SJCRH30 (cell line): ENCODE data around the gene NEK11. TPM values are rescaled to one million over a fixed set of nuclear protein-coding genes. Genes with fewer than 3 reads are reported as not detected.
A peak's percentile ranks its signal among the peaks of the same experiment; 100 is the strongest.

ENCODE experiments used
- DNase-seq, 2 experiments: peaks; one replicate each; pipeline ENCODE4 v3.0.0-alpha.2; 2015 to 2020
- H3K27ac ChIP-seq: fragments of 250-450 bp; sonication (Bioruptor Pico); 2 replicates; pipeline ENCODE4 v1.5.1; 2020; ENCODE audit warnings: mild to moderate bottlenecking, moderate library complexity
- H3K27me3 ChIP-seq: fragments of 250-450 bp; sonication (Bioruptor Pico); 2 replicates; pipeline ENCODE4 v1.5.1; 2020; ENCODE audit warnings: mild to moderate bottlenecking, moderate library complexity
- H3K36me3 ChIP-seq: fragments of 250-450 bp; sonication (Bioruptor Pico); 2 replicates; pipeline ENCODE4 v1.5.1; 2020; ENCODE audit warnings: mild to moderate bottlenecking, moderate library complexity
- H3K4me1 ChIP-seq: fragments of 250-450 bp; sonication (Bioruptor Pico); 2 replicates; pipeline ENCODE4 v1.5.1; 2020; ENCODE audit warnings: mild to moderate bottlenecking, moderate library complexity
- H3K4me3 ChIP-seq: fragments of 250-450 bp; sonication (Bioruptor Pico); 2 replicates; pipeline ENCODE4 v1.5.1; 2020; ENCODE audit warnings: mild to moderate bottlenecking, moderate library complexity
- H3K9me3 ChIP-seq: fragments of 250-450 bp; sonication (Bioruptor Pico); replicated peaks from 2 replicates; pipeline ENCODE4 v1.5.1; 2020; ENCODE audit warnings: mild to moderate bottlenecking, moderate library complexity
- total RNA-seq: library from RNA; depleted of rRNA; stranded (reverse); fragments of >200 nt; shearing (Covaris generic); gene quantifications from 2 replicates; pipeline ENCODE4 v1.2.3, GENCODE V29; 2014

NEK11 gene
- total RNA-seq, 1 experiment from 2014 or later = 1.9 TPM

GRCh38 chr3:131072099-131072559 is 45.5 kb downstream of the NEK11 start:
- H3K4me1 ChIP-seq = peaks cover 13% of the 10 kb centered on the region
- no peak overlapping the region for H3K4me3 ChIP-seq
- H3K27ac ChIP-seq = no peak overlapping the region
- H3K36me3 ChIP-seq = no peaks in the 10 kb centered on the region
- no peak for DNase-seq
- H3K27me3 ChIP-seq = no peaks in the 10 kb centered on the region
- H3K9me3 ChIP-seq = no peaks in the 10 kb centered on the region

DNA sequence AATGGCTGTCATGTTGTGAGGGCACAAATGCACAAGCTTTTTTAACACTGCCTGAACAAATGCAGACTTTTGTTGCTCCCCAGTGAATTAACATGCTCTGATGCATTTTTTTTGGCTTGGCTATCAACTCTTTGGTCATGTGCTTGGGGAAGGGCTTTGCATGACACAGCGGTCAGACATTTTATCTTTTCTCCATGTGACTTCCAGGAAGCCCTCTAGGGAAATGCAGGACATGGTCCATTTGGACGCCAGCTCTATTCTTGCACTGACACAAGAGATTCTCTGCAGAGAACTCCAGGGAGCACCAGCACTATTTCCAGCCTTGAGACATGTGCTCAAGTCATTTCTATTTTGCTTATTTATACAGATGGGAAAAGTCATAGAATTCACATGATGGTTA is 46.2 kb downstream of the NEK11 start:
- H3K27me3 ChIP-seq = no peaks in the 10 kb centered on the region
- H3K9me3 ChIP-seq = no peaks in the 10 kb centered on the region
- no peak overlapping the region for H3K4me3 ChIP-seq
- no peaks in the 10 kb centered on the region for H3K36me3 ChIP-seq
- DNase-seq = no peak
- peaks cover 9% of the 10 kb centered on the region for H3K4me1 ChIP-seq
- H3K27ac ChIP-seq = no peak overlapping the region

DNA sequence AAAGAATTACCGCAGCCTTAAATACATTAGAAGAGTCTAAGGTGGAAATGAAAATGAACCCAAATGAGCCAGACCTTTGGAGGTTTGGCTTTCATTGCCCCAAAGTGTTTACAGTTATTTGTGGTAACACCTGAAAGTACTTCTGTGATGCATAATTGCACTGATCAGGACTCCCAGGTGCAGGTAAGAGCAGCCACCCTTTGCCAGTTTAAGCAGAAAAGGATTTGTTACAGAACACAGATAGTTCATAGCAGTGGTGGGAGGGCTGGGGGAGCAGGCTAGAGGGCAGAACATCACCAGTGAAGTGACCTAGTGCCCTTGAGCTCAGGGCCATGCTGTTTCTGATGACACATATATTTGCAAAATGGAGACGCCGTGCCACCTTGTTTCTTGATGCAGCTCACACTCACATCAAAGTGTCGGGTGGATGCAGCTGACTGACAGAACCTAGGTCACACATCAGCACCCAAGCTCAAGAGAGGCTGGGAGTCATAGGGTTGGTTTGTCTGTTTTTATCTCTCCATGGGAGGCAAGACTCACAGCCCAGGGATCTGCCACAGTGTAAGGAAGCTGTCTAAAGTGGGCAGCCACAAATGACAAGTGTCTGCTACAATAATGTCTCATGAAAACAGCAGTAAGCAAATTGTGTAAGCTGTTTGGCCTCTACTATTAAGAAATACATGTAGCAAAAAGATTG is 49.1 kb downstream of the NEK11 start:
- no peak for DNase-seq
- Histone ChIP-seq H3K9me3 (no peaks in the 10 kb centered on the region), H3K4me3 (no peak overlapping the region), H3K27me3 (no peaks in the 10 kb centered on the region), H3K36me3 (no peaks in the 10 kb centered on the region), H3K4me1 (no peaks in the 10 kb centered on the region; the same call in 1 of the 2 replicates), H3K27ac (no peak overlapping the region)

DNA sequence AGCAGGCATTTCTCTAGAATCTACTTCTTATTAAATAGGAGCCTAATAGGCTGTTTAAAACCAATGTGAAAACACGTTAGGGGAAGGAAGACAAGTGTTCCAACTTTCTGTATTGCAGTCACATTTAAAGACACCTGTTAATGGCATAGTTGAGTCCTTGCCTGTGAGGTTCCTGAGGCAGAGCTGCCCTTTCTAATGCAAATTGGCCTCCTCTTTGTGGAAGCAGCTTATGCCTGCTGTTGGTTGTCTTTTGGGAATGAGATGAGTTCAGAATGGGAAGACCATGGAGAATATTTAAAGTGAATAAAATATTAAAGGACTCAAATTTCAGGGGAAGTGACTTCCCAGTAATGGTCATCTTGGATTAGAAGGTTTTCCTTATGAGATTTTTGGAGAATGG is 51.2 kb downstream of the NEK11 start:
- Histone ChIP-seq H3K9me3 (no peaks in the 10 kb centered on the region), H3K27me3 (no peaks in the 10 kb centered on the region), H3K36me3 (no peaks in the 10 kb centered on the region), H3K27ac (no peak overlapping the region), H3K4me1 (peaks cover 2% of the 10 kb centered on the region), H3K4me3 (no peak overlapping the region)
- DNase-seq = no peak

- no peak for DNase-seq
- Histone ChIP-seq H3K27ac (no peak overlapping the region), H3K4me3 (no peak overlapping the region), H3K4me1 (peaks cover 10% of the 10 kb centered on the region), H3K9me3 (no peaks in the 10 kb centered on the region), H3K27me3 (no peaks in the 10 kb centered on the region), H3K36me3 (no peaks in the 10 kb centered on the region)
Observed at GRCh38 chr3:131079086-131079485, 52.4 kb downstream of the NEK11 start.

DNA sequence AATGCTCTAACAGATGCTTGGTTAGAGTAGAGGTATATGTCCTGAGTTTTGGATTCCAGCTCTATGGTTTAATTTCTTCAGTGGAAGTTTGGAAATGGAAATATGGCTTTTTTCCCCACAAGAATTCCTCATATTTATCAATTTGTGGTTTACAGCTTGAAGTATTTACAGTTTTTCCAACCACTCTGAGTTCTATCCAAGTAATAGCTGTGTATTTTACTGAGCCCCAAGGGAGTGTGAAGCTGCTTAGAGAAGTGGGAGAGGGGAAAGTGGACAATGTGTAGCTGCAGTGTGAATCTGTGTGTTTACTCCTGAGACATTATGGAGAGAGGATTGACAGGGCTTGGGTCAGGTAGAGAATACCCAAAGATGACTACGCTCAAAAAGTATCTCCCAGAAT is 54.5 kb downstream of the NEK11 start:
- no peaks in the 10 kb centered on the region for H3K36me3 ChIP-seq
- H3K27ac ChIP-seq = no peak overlapping the region
- H3K9me3 ChIP-seq = no peaks in the 10 kb centered on the region
- peaks cover 10% of the 10 kb centered on the region for H3K4me1 ChIP-seq
- no peaks in the 10 kb centered on the region for H3K27me3 ChIP-seq
- no peak for DNase-seq
- H3K4me3 ChIP-seq = no peak overlapping the region

GRCh38 chr3:131082246-131082645 is 55.6 kb downstream of the NEK11 start:
- DNase-seq = no peak
- H3K4me1 ChIP-seq = peaks cover 10% of the 10 kb centered on the region
- H3K27ac ChIP-seq = no peak overlapping the region
- H3K27me3 ChIP-seq = no peaks in the 10 kb centered on the region
- H3K4me3 ChIP-seq = no peak overlapping the region
- no peaks in the 10 kb centered on the region for H3K36me3 ChIP-seq
- no peaks in the 10 kb centered on the region for H3K9me3 ChIP-seq

- peak; percentile 94 to 95 for DNase-seq
Observed at GRCh38 chr3:131082871-131083863, 56.5 kb downstream of the NEK11 start.

GRCh38 chr3:131091768-131092167 is 65.1 kb downstream of the NEK11 start:
- H3K4me3 ChIP-seq = no peak overlapping the region

More at GRCh38 chr3:131082871-131083863, 56.5 kb downstream of the NEK11 start:
- Histone ChIP-seq H3K4me3 (no peak overlapping the region), H3K36me3 (no peaks in the 10 kb centered on the region), H3K4me1 (peaks cover 10% of the 10 kb centered on the region), H3K27me3 (no peaks in the 10 kb centered on the region), H3K27ac (no peak overlapping the region), H3K9me3 (no peaks in the 10 kb centered on the region)

GRCh38 chr3:131107637-131108433 is 81.2 kb downstream of the NEK11 start:
- no peak overlapping the region for H3K27ac ChIP-seq
- no peak for DNase-seq

More at GRCh38 chr3:131091768-131092167, 65.1 kb downstream of the NEK11 start:
- H3K4me1 ChIP-seq = no peaks in the 10 kb centered on the region
- H3K9me3 ChIP-seq = no peaks in the 10 kb centered on the region
- H3K36me3 ChIP-seq = no peaks in the 10 kb centered on the region; the same call in 1 of the 2 replicates
- no peak overlapping the region for H3K27ac ChIP-seq
- no peaks in the 10 kb centered on the region for H3K27me3 ChIP-seq
- peak; percentile 16 to 30 for DNase-seq

GRCh38 chr3:131109156-131109555 is 82.5 kb downstream of the NEK11 start:
- peaks cover 22% of the 10 kb centered on the region for H3K4me1 ChIP-seq
- no peaks in the 10 kb centered on the region for H3K27me3 ChIP-seq
- H3K4me3 ChIP-seq = no peak overlapping the region
- no peak for DNase-seq
- no peak overlapping the region; the same call in 1 of the 2 replicates for H3K27ac ChIP-seq
- H3K36me3 ChIP-seq = no peaks in the 10 kb centered on the region
- no peaks in the 10 kb centered on the region; the same call in 1 of the 2 replicates for H3K9me3 ChIP-seq

More at GRCh38 chr3:131107637-131108433, 81.2 kb downstream of the NEK11 start:
- Histone ChIP-seq H3K27me3 (no peaks in the 10 kb centered on the region), H3K4me1 (peaks cover 20% of the 10 kb centered on the region), H3K36me3 (no peaks in the 10 kb centered on the region), H3K4me3 (no peak overlapping the region), H3K9me3 (no peaks in the 10 kb centered on the region; the same call in 1 of the 2 replicates)

- peaks cover 23% of the 10 kb centered on the region for H3K4me1 ChIP-seq
- H3K4me3 ChIP-seq = no peak overlapping the region
- no peaks in the 10 kb centered on the region; the same call in 1 of the 2 replicates for H3K9me3 ChIP-seq
- peak; percentile 20 to 24 for DNase-seq
- H3K36me3 ChIP-seq = no peaks in the 10 kb centered on the region
- H3K27ac ChIP-seq = peak overlapping the region; percentile 11; the same call in 1 of the 2 replicates
- H3K27me3 ChIP-seq = no peaks in the 10 kb centered on the region
Observed at GRCh38 chr3:131110087-131110486, 83.4 kb downstream of the NEK11 start.

DNA sequence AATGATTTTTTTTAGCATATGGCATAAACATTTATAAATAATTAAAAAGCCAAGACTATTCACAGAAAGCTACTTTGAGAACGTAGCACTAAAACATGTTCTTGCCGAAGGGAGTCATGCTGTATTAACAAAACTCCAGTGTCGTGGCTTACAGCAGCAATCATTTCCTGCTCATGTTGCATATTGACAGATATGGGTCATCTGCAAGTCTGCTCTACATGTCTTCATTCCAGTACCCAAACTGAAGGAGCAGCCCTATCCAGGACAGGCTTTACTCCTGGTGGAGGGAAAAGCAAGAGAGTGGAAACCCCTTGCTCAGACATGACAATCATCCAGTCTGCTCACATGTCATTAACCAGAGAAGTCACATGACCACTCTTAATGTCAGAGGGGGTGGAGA is 87.6 kb downstream of the NEK11 start:
- peak in 1 of 2 experiments; percentile 11 for DNase-seq
- Histone ChIP-seq H3K27ac (no peak overlapping the region), H3K27me3 (no peaks in the 10 kb centered on the region), H3K4me1 (peaks cover 22% of the 10 kb centered on the region), H3K9me3 (no peaks in the 10 kb centered on the region; the same call in none of the 2 replicates), H3K4me3 (no peak overlapping the region), H3K36me3 (no peaks in the 10 kb centered on the region)

DNA sequence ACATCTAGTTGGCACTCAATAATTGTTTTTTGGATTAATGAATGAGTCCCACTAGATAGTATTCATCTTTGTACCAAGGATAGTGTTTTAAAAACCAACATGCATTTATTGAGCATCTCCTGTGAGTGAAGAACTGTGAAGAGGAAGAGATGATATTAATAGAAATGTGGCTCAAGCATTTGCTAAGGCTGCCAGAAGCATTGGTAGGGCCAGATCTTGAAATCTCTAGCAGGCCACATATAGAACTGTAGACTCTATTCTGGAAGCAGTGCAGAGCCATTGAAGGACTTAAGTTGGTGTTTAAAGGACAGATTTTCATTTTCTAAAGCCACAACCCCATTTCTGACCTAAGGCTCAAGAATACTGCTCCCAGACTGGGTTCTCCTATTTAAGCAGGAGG is 99.0 kb downstream of the NEK11 start:
- DNase-seq = no peak

More for the DNA sequence above, 99.0 kb downstream of the NEK11 start:
- no peak overlapping the region for H3K27ac ChIP-seq
- H3K9me3 ChIP-seq = no peaks in the 10 kb centered on the region
- H3K36me3 ChIP-seq = no peaks in the 10 kb centered on the region
- no peaks in the 10 kb centered on the region for H3K27me3 ChIP-seq
- H3K4me3 ChIP-seq = no peak overlapping the region
- no peaks in the 10 kb centered on the region for H3K4me1 ChIP-seq
